Stimulated activated CD8-positive, alpha-beta memory T cell treated with anti-CD3 and anti-CD28 coated beads, Interleukin-7, amount 100 ng/mL, for 4 hours (primary cell): Measurements from ENCODE around the gene PWP2.
"Not testable (repeated sequence)": the region's sequence is repeated elsewhere in the genome, so short reads cannot be mapped to it uniquely, and the experiment has no call there.

ENCODE experiments used
- DNase-seq, 2 donors: peaks; one replicate each; pipeline ENCODE4 v3.0.0-alpha.2; 2020; ENCODE audit warnings: low read depth in 2 of 2

Gene PWP2

DNA sequence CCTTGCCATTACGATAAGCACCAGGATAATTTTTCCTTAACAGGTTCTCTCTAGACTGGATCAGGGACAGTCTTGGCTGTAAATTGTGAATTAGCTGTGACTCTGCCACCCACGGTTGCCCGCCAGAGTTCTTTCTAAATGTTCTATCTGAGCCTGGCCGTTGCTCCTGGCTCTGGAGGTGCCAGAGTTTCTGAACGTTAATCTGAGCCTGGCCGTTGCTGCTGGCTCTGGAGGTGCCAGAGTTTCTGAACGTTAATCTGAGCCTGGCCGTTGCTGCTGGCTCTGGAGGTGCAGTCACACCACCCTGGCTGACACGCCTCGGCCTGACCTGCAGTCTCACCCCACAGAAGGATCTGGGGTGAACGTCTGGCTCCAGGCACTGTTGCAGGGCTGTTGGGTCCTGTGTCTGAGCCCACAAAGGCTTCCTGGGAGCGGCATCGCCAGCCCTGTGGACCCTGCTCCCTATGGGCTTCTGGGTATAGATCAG lies 56.0 kb downstream of the PWP2 start:
- DNase-seq = not testable (repeated sequence)

DNA sequence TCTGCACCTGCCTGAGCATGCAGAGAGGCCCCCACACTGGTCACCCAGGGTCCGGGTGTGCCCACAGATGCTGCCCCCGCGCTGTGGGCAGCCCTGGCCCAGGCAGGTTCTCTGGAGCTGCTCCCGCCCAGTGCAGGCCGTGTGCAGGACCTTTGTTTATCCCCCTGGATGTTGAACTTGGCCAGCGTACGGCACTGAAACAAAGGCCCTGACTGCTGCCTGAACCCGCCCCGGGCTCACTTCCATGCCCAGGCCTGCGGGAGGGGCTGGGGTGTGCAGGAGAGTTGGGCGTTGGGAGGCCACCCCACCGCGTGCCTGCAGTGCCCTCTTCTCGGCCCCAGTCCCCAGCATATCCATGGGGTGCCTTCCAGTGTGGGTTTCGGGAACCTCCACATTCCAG lies 58.7 kb downstream of the PWP2 start:
- DNase-seq = not testable (repeated sequence)

DNA sequence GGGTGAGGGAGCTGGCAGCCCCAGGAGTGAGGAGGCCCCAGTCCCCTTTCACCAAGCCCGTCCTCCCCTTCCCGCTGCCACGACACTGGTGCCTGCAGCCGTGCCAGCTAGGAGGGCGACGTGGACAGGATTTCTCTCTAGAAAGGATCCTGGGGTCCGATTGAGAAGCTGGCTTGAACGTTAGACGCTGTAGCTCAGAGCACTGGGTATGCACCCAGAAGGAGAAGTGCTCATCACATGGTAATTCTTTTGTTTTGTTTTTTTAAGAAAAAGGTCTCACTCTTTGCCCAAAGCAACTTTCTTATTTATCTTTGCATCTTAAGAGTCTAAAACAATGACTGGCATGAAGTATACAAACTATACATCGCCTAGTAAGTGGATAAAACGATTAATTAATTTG lies 60.3 kb downstream of the PWP2 start:
- not testable (repeated sequence) for DNase-seq

DNA sequence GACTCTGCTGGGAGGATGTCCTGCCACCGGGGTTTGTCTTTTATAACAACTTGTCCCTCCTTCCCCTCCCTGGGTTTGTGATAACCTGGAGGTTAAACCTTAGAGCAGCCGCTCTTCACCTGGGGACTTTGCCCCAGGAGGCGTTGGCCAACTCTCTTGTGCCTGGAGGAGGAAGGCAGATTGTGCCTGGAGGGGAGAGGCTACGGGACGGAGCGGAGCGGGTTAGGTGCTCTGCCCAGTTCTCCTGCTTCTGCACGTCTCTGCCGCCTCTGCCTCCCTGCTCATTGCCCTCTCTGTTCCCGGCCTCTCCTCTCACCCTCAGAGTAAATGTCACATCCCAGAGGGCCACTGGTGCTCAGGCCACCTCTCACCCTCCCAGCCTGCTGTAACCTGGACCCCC lies 63.1 kb downstream of the PWP2 start:
- not testable (repeated sequence) for DNase-seq

DNA sequence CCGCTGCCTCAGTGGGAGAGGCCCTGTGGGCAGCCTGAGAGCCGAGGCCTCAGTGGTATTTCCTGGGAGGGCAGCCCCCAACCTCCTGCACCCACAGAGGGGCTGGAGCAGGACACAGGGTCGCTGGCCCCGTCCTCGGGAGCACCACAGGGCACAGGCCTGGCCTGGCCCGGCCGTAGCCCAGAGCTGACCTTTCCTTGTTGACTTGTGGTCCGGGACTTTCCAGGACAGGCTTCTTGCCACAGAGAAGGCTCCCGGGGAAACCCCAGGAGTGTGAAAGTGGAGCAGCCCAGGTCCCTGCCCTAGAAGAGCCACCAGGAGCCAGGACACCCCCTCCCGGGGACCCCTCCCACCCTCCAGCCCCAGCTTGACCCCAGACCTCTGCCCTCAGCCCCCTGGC lies 63.7 kb downstream of the PWP2 start:
- not testable (repeated sequence) for DNase-seq

DNA sequence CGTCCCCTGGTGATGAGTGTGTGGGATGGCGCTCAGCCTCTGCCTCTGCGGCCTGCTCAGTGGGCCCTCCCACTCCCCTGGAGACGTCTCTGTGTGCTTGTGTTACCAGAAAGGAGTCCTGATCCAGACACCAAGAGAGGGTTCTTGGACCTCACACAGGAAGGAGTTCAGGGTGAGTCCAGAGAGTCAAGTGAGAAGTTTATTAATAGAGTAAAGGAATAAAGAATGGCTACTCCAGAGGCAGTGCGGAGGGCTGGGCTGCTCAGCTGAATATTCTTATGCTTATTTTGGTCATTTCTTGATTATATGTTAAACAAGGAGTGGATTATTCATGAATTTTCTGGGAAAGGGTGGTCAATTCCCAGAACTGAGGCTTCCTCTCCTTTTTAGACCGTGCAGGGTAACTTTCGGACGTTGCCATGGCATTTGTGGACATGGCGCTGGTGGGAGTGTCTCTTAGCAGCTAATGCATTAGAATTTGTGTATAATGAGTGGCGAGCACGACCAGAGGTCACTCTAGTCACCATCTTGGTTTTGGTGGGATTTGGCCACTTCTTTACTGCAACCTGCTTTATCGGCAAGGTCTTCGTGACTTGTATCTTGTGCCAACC lies 64.9 kb downstream of the PWP2 start:
- DNase-seq = not testable (repeated sequence)

DNA sequence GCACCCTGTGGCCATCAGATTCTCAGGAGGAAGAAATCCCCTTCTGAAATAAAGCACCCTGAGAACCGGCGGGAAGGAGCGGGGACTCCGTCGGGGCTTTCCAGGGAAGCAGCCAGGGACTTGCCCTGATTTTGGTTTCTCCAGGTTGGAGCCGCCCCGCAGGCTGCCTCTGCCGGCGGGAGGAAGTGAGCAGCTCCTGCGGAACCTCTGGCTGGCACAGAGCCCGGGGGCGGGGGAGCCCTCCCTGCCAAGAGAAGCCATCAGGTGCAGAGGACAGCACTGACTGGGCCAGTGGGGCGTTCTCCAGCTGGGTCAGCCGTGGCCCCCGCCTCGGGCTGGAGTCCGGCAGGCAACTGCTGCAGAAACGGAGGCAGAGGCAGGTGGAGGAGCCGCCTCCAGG lies 65.5 kb downstream of the PWP2 start:
- DNase-seq = not testable (repeated sequence)

DNA sequence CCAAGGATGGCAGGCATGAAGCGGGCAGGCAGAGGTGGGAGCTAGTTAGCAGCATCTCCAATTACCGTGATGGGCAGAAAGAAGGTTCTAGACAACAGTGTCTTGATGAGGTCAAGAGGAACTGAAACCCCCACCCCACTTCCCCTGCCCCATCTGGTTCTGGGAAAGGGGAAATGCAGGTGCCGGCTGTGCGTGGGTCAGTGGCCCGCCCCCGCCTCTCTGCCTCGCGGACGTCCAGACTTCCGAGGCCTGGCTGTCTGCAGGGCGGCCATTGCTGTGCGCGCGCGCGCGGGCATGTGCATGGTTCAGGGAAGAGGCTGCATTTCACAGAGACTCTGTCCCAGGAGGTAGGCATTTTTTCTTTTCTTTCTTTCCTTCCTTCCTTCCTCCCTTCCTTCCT lies 68.0 kb downstream of the PWP2 start:
- not testable (repeated sequence) for DNase-seq

DNA sequence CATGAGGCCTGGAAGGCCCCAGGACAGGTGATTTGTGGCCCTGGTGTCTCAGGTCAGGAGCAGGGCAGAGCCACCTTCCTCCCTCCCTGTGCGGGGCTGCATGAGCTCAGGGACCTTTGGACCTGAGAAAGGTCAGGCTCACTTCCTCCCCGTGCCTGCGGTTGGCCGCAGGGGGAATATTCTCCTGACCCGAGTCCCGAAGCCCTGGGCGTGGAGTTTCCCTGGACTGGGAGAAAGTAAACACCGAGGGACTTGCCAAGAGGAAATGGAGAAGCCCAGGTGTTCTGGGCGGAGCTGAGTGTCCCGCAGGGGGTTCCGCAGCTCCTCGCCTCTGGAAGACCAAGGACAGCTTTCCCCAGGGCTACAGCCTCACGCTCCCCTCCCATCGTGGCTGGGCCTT lies 68.9 kb downstream of the PWP2 start:
- not testable (repeated sequence) for DNase-seq
